Endothelial cell of umbilical vein (primary cell): ENCODE data around the gene UGT2A1. TPM values are rescaled to one million over a fixed set of nuclear protein-coding genes. Genes with fewer than 3 reads are reported as not detected.

Source experiments
- BruUV-seq: library from RNA; stranded (reverse); fragments of 400-500 nt; replicated peaks from 2 replicates; lab custom pipeline; 2021; lab: Mats Ljungman, UMichigan
- CTCF ChIA-PET: fragments of 300-600, 350-600 bp; sonication (Branson Sonifier 250); formaldehyde crosslinking; loops from one replicate; lab custom pipeline; 2021; ENCODE audit warnings: antibody characterized with exemption, inconsistent platforms; lab: Charles Lee
- POLR2A ChIA-PET: fragments of 300-600, 350-600 bp; sonication (Branson Sonifier 250); formaldehyde crosslinking; loops from one replicate; lab custom pipeline; 2021; ENCODE audit warnings: antibody characterized with exemption, inconsistent platforms; lab: Charles Lee
- DNase-seq: peaks from one replicate; pipeline ENCODE4 v3.0.0-alpha.2; 2011; ENCODE audit warnings: low read depth, low spot score
- FAIRE-seq: peaks from 2 replicates; lab custom pipeline; 2011; peaks lifted over from hg19 to GRCh38; lab: Jason Lieb, UNC
- H2AFZ ChIP-seq: 2 replicates; pipeline ENCODE4 v1.6.0; 2012; ENCODE audit warnings: low read depth, low read length, control low read depth, inconsistent platforms
- H3K27ac ChIP-seq: 2 replicates; pipeline ENCODE4 v1.5.1; 2011; ENCODE audit warnings: low read depth, mild to moderate bottlenecking, control low read depth, low read length, moderate library complexity; ENCODE audit not compliant: insufficient read depth
- H3K27me3 ChIP-seq, 2 experiments: 2 replicates each; pipeline versions ENCODE4 v1.6.0 to v1.6.1; 2011; ENCODE audit warnings: low read length in 2 of 2, mixed read lengths in 1 of 2; ENCODE audit not compliant: control insufficient read depth in 2 of 2, insufficient read depth in 2 of 2
- H3K36me3 ChIP-seq, 2 experiments: 2 replicates in 1 of 2; 3 replicates in 1 of 2; pipeline ENCODE4 v1.5.1; 2011; ENCODE audit warnings: low read length in 2 of 2, mild to moderate bottlenecking in 1 of 2, moderate library complexity in 1 of 2; ENCODE audit not compliant: control insufficient read depth in 2 of 2, insufficient read depth in 2 of 2; ENCODE audit errors: extremely low read depth in 1 of 2
- H3K4me1 ChIP-seq: 3 replicates; pipeline ENCODE4 v1.5.1; 2011; ENCODE audit warnings: mild to moderate bottlenecking, low read length; ENCODE audit not compliant: control insufficient read depth, insufficient read depth; ENCODE audit errors: extremely low read depth
- H3K4me2 ChIP-seq: 2 replicates; pipeline ENCODE4 v1.6.1; 2011; ENCODE audit warnings: low read length, control low read depth, mixed read lengths; ENCODE audit not compliant: insufficient read depth
- H3K4me3 ChIP-seq, 3 experiments: fragments of 200-600 bp in 1 of 3; sonication (generic), shearing (Covaris generic) in 1 of 3; replicated peaks in 1 of 3; 2 replicates each; pipeline ENCODE4 v1.5.1; 2011 to 2016; ENCODE audit warnings: control low read depth in 3 of 3, low read length in 3 of 3, mild to moderate bottlenecking in 2 of 3, inconsistent platforms in 1 of 3, low read depth in 1 of 3, moderate library complexity in 1 of 3; ENCODE audit not compliant: insufficient read depth in 1 of 3
- H3K79me2 ChIP-seq: 2 replicates; pipeline ENCODE4 v1.6.0; 2012; ENCODE audit warnings: low read length, inconsistent platforms; ENCODE audit not compliant: control insufficient read depth, insufficient read depth
- H3K9ac ChIP-seq: replicated peaks from 2 replicates; pipeline ENCODE3; 2011; ENCODE audit warnings: low read length, control low read depth; ENCODE audit not compliant: insufficient read depth; ENCODE audit errors: extremely low read depth
- H3K9me1 ChIP-seq: replicated peaks from 3 replicates; pipeline ENCODE4 v1.6.0; 2011; ENCODE audit warnings: mild to moderate bottlenecking, low read length; ENCODE audit not compliant: control insufficient read depth, insufficient read depth; ENCODE audit errors: extremely low read depth
- H3K9me3 ChIP-seq: replicated peaks from 2 replicates; pipeline ENCODE4 v1.5.1; 2012; ENCODE audit warnings: low read length, inconsistent platforms; ENCODE audit not compliant: control insufficient read depth, insufficient read depth
- H4K20me1 ChIP-seq: replicated peaks from 2 replicates; pipeline ENCODE3; 2011; ENCODE audit warnings: mild to moderate bottlenecking, low read length; ENCODE audit not compliant: control insufficient read depth, insufficient read depth; ENCODE audit errors: extremely low read depth
- EZH2 ChIP-seq: IDR thresholded peaks from 2 replicates; pipeline ENCODE4 v1.6.1; 2012; ENCODE audit warnings: borderline replicate concordance, low read depth, mild to moderate bottlenecking, moderate library complexity, low read length, inconsistent platforms; ENCODE audit not compliant: severe bottlenecking
- FOS ChIP-seq: IDR thresholded peaks from 2 replicates; pipeline ENCODE4 v1.6.1; 2011; ENCODE audit warnings: mild to moderate bottlenecking, low read length, moderate library complexity, borderline replicate concordance; ENCODE audit not compliant: insufficient read depth
- GATA2 ChIP-seq: IDR thresholded peaks from 2 replicates; pipeline ENCODE4 v1.7.0; 2011; ENCODE audit warnings: low read depth, mild to moderate bottlenecking, moderate library complexity, mixed read lengths, low read length; ENCODE audit not compliant: insufficient read length, insufficient read depth
- JUN ChIP-seq: IDR thresholded peaks from 2 replicates; pipeline ENCODE4 v1.6.1; 2011; ENCODE audit warnings: borderline replicate concordance, low read depth; ENCODE audit not compliant: insufficient read length, insufficient read depth
- MAX ChIP-seq: IDR thresholded peaks from 2 replicates; pipeline ENCODE4 v1.6.1; 2011; ENCODE audit not compliant: insufficient read depth, insufficient read length
- MYC ChIP-seq: IDR thresholded peaks from one replicate; pipeline ENCODE4 v1.6.1; 2011; ENCODE audit warnings: mild to moderate bottlenecking, low read depth, low read length
- POLR2A ChIP-seq: IDR thresholded peaks from 2 replicates; pipeline ENCODE4 v1.6.1; 2012; ENCODE audit warnings: low read depth, mild to moderate bottlenecking, control low read depth, low read length
- POLR2AphosphoS5 ChIP-seq: IDR thresholded peaks from 2 replicates; pipeline ENCODE4 v1.6.1; 2012; ENCODE audit warnings: low read depth, mild to moderate bottlenecking, control low read depth, low read length, moderate library complexity; ENCODE audit not compliant: insufficient read depth
- dilution Hi-C: fragments of 300-500 bp; cut with MboI; formaldehyde crosslinking; loops from one replicate; pipeline ENCODE4 v1.15.0; 2019; ENCODE audit warnings: low sequenced_read_pairs; ENCODE audit not compliant: extremely low pct_ligation_motif_present
- intact Hi-C: fragments of 100-400 bp; cut with micrococcal nuclease; formaldehyde crosslinking; loops from one replicate; pipeline ENCODE4 v1.10.0; 2022
- polyA plus RNA-seq, 4 experiments: library from polyadenylated mRNA; depleted of rRNA in 3 of 4; stranded (reverse) in 3 of 4; unstranded in 1 of 4; fragments of >200 nt; gene quantifications; 2 replicates each; pipeline versions ENCODE4 v1.2.1 to v1.2.3, GENCODE V29; 2011 to 2012; ENCODE audit warnings: missing spikeins in 1 of 4
- total RNA-seq: library from RNA; stranded (reverse); gene quantifications from 2 replicates; pipeline ENCODE4 v1.2.3, GENCODE V29; 2021
- TF ChIP-seq, protein P1 (sequence below), 2 donors: IDR thresholded peaks; 1 replicate in 1 of 2; 2 replicates in 1 of 2; pipeline ENCODE4 v1.5.1; 2011; ENCODE audit warnings: low read length in 2 of 2, mild to moderate bottlenecking in 2 of 2, moderate library complexity in 2 of 2, control low read depth in 1 of 2, inconsistent platforms in 1 of 2, low read depth in 1 of 2; ENCODE audit not compliant: insufficient read depth in 1 of 2; ENCODE audit errors: extremely low read depth in 1 of 2

Gene UGT2A1
- total and polyA plus RNA-seq, 2 donors (not counting 3 experiments of a cell fraction or from before 2014, with no cell fraction given), result 0.04 TPM; not detected in 1

DNA sequence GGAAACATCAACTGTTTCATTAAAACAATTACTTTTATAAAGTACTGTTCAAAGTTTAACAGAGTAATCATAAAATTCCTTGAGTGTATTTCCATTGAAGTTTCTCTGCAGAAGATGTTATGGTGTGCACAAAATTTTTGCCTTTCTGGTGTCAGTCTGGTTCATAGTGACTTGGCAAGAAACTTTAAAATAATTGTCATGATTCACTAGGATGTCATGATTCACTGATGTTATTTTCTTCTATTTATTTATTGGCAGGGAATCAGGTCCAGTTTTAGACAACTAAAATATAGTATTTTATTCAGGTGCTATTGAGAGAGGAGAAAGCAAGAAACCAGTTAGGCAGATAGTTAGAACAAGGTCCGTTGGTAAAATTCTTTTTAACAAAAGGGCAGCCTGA lies 3.8 kb downstream of the UGT2A1 start:
- no peak overlapping the region for H3K4me3 ChIP-seq
- no TSS peak for BruUV-seq
- ChIA-PET CTCF (no interaction called here), POLR2A (no interaction called here)
- no peaks in the 10 kb centered on the region for H3K27me3 ChIP-seq
- H3K4me2 ChIP-seq, result no peak overlapping the region
- no peak overlapping the region for H2AFZ ChIP-seq
- DNase-seq (no peak), FAIRE-seq (no peak)
- H4K20me1 ChIP-seq, result no peaks in the 10 kb centered on the region
- H3K9ac ChIP-seq, result no peak overlapping the region
- no peaks in the 10 kb centered on the region for H3K9me3 ChIP-seq
- TF ChIP-seq MYC (no peak), JUN (no peak), POLR2AphosphoS5 (no peak), GATA2 (no peak), EZH2 (no peak), MAX (no peak), FOS (no peak), POLR2A (no peak)
- TF ChIP-seq, protein P1, sequence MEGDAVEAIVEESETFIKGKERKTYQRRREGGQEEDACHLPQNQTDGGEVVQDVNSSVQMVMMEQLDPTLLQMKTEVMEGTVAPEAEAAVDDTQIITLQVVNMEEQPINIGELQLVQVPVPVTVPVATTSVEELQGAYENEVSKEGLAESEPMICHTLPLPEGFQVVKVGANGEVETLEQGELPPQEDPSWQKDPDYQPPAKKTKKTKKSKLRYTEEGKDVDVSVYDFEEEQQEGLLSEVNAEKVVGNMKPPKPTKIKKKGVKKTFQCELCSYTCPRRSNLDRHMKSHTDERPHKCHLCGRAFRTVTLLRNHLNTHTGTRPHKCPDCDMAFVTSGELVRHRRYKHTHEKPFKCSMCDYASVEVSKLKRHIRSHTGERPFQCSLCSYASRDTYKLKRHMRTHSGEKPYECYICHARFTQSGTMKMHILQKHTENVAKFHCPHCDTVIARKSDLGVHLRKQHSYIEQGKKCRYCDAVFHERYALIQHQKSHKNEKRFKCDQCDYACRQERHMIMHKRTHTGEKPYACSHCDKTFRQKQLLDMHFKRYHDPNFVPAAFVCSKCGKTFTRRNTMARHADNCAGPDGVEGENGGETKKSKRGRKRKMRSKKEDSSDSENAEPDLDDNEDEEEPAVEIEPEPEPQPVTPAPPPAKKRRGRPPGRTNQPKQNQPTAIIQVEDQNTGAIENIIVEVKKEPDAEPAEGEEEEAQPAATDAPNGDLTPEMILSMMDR (IDR thresholded peaks at IDR 0.05; ENCODE audit: extremely low read depth in 1 of 2, insufficient read depth in 1 of 2, low read depth in 1 of 2, low read length in 2 of 2), result no peak
- dilution Hi-C loops (no loop called here), intact Hi-C loops (no loop called here)
- no peaks in the 10 kb centered on the region for H3K79me2 ChIP-seq
- H3K9me1 ChIP-seq, result no peaks in the 10 kb centered on the region
- no peaks in the 10 kb centered on the region for H3K4me1 ChIP-seq
- H3K27ac ChIP-seq, result no peak overlapping the region
- H3K36me3 ChIP-seq, result no peaks in the 10 kb centered on the region
